Large intestine (tissue), 3 donors: ENCODE results near the gene N4BP2L2. TPM values are rescaled to one million over a fixed set of nuclear protein-coding genes. Genes with fewer than 3 reads are reported as not detected.

Experiments used
- DNase-seq, 2 donors: peaks; one replicate each; pipeline versions ENCODE4 v3.0.0 to v3.0.0-alpha.2; 2013
- H3K27ac ChIP-seq: one replicate; pipeline ENCODE4 v1.5.1; 2013; ENCODE audit warnings: low read length
- H3K27me3 ChIP-seq: 2 replicates; pipeline ENCODE4 v1.6.1; 2013; ENCODE audit warnings: low read length; ENCODE audit not compliant: control insufficient read depth, insufficient read depth
- H3K36me3 ChIP-seq: 2 replicates; pipeline ENCODE4 v1.6.1; 2013; ENCODE audit warnings: low read length; ENCODE audit not compliant: control insufficient read depth, insufficient read depth
- H3K4me1 ChIP-seq: one replicate; pipeline ENCODE4 v1.6.1; 2013; ENCODE audit warnings: low read length; ENCODE audit not compliant: control insufficient read depth, insufficient read depth
- H3K4me3 ChIP-seq: one replicate; pipeline ENCODE4 v1.5.1; 2013; ENCODE audit warnings: low read length
- H3K9me3 ChIP-seq: one replicate; pipeline ENCODE4 v1.6.1; 2013; ENCODE audit warnings: mild to moderate bottlenecking, low read depth, low read length, moderate library complexity; ENCODE audit not compliant: control insufficient read depth
- WGBS: methylation state at CpG from one replicate; pipeline ENCODE4 v1.1.5; 2013; ENCODE audit warnings: low lambda C conversion rate; ENCODE audit not compliant: insufficient coverage; 5-methylcytosine and 5-hydroxymethylcytosine counted together
- polyA plus RNA-seq: library from polyadenylated mRNA; unstranded; fragments of 120-200 nt; gene quantifications from one replicate; pipeline ENCODE4 v1.2.1, GENCODE V29; 2013

Gene N4BP2L2
- polyA plus RNA-seq, 1 donor = 180 TPM

GRCh38 chr13:32473650-32474049 lies 64.9 kb downstream of the N4BP2L2 start:
- Histone ChIP-seq H3K27ac (no peak overlapping the region), H3K27me3 (no peaks in the 10 kb centered on the region), H3K4me1 (no peaks in the 10 kb centered on the region), H3K9me3 (no peaks in the 10 kb centered on the region), H3K36me3 (no peaks in the 10 kb centered on the region), H3K4me3 (no peak overlapping the region)
- no peak for DNase-seq
- no CpG with 5 or more reads among the region's 1 CpG for WGBS

DNA sequence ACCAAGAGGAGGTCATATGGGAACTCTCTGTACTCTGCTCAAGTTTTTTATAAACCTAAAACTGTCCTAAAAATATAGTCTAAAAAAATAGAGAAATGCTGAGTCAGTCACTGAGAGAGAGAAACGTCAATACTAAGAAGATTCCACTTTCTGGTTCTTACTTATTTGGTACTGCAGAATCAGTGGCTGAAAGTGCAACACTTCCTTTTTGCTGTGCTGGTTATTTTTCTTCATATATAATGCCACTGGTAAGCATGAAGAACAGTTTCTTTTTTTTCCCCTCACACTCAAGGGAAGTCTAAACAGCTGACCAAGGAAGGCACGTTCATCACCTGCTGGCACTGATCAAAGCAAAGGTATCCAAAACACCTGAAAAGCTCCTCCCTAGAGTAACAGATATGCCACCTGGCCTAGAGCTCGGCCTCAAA lies 66.4 kb downstream of the N4BP2L2 start:
- H3K36me3 ChIP-seq = no peaks in the 10 kb centered on the region
- H3K27ac ChIP-seq = no peak overlapping the region
- WGBS = 60% methylated on average over 1 of the region's 3 CpGs
- no peak for DNase-seq
- H3K27me3 ChIP-seq = no peaks in the 10 kb centered on the region
- H3K9me3 ChIP-seq = no peaks in the 10 kb centered on the region
- H3K4me1 ChIP-seq = no peaks in the 10 kb centered on the region
- H3K4me3 ChIP-seq = no peak overlapping the region

- Histone ChIP-seq H3K27ac (no peak overlapping the region), H3K4me1 (no peaks in the 10 kb centered on the region), H3K36me3 (no peaks in the 10 kb centered on the region), H3K9me3 (no peaks in the 10 kb centered on the region), H3K4me3 (no peak overlapping the region), H3K27me3 (no peaks in the 10 kb centered on the region)
- no CpG with 5 or more reads among the region's 12 CpGs for WGBS
- no peak for DNase-seq
These were observed 67.2 kb downstream of the N4BP2L2 start for GRCh38 chr13:32471187-32471922.

GRCh38 chr13:32468502-32469142 lies 70.0 kb downstream of the N4BP2L2 start:
- DNase-seq = no peak
- H3K4me1 ChIP-seq = no peaks in the 10 kb centered on the region
- no peaks in the 10 kb centered on the region for H3K36me3 ChIP-seq
- H3K27ac ChIP-seq = no peak overlapping the region
- no peak overlapping the region for H3K4me3 ChIP-seq
- WGBS = no CpG with 5 or more reads among the region's 6 CpGs
- H3K9me3 ChIP-seq = no peaks in the 10 kb centered on the region
- no peaks in the 10 kb centered on the region for H3K27me3 ChIP-seq

GRCh38 chr13:32456591-32456990 lies 82.0 kb downstream of the N4BP2L2 start:
- Histone ChIP-seq H3K4me1 (no peaks in the 10 kb centered on the region), H3K27ac (no peak overlapping the region), H3K9me3 (peaks cover 27% of the 10 kb centered on the region), H3K36me3 (no peaks in the 10 kb centered on the region), H3K27me3 (no peaks in the 10 kb centered on the region), H3K4me3 (no peak overlapping the region)
- WGBS = 100% methylated on average over 1 of the region's 2 CpGs
- DNase-seq = no peak

- no peak overlapping the region for H3K27ac ChIP-seq
- WGBS = no CpG with 5 or more reads among the region's 2 CpGs
- no peaks in the 10 kb centered on the region for H3K36me3 ChIP-seq
- H3K27me3 ChIP-seq = no peaks in the 10 kb centered on the region
- H3K4me1 ChIP-seq = no peaks in the 10 kb centered on the region
- H3K4me3 ChIP-seq = no peak overlapping the region
- peaks cover 27% of the 10 kb centered on the region for H3K9me3 ChIP-seq
- no peak for DNase-seq
These were observed 83.0 kb downstream of the N4BP2L2 start for GRCh38 chr13:32455594-32455903.

DNA sequence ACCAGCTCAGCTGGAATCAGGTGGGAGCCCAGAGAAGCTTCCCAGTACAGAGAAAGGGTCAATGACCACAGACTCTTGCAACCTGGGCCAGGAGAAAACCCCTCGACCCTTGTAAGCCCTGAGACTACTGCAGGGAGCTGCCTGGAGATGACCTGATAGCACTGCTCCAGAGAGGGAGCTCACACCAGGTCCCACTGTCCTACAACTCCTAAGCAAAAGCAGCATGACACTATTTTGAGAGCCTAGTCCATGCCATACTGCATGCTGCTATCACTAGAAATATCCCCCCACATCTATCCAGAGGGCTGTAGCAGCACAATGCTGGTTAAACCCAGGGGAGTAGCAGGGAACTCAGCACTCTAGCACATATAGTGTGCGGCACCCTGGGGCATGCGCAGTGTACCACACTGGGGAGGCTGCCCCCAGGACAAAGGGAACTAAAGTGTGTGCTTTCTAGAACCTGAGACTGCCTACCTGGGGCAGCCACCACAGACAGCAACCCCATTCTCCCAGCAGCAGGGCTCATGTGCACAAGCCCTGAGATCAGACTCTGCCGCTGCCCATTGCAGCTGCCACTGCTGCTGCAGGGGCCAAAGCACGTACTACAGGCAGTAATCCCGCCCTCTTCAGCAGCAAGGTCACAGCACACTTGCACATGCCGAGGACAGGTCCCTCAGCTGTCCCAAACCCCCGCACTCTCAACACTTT lies 83.6 kb downstream of the N4BP2L2 start:
- Histone ChIP-seq H3K4me3 (no peak overlapping the region), H3K4me1 (no peaks in the 10 kb centered on the region), H3K27me3 (no peaks in the 10 kb centered on the region), H3K9me3 (peaks cover 26% of the 10 kb centered on the region), H3K27ac (no peak overlapping the region), H3K36me3 (no peaks in the 10 kb centered on the region)
- WGBS = no CpG with 5 or more reads among the region's 8 CpGs
- no peak for DNase-seq

DNA sequence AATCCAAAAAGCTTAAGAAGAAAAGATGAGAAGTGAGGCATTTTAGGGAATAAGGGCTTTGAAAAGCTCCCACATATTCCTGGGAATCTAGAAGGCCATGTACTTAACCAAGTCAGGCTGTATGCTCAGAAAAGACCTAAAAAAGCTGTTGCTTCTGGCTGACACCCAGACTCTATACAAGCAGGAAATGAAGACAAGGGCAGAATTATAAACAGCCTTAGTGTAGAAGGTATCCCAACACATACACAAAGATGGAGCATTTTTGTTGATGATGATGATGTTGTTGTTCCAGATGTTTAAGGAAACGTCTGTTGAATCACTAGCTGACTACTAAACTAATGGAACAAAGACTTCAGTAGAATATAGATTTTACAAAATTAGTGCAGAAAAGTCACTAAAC lies 84.6 kb downstream of the N4BP2L2 start:
- Histone ChIP-seq H3K27ac (no peak overlapping the region), H3K9me3 (peaks cover 26% of the 10 kb centered on the region), H3K4me3 (no peak overlapping the region), H3K4me1 (no peaks in the 10 kb centered on the region), H3K36me3 (no peaks in the 10 kb centered on the region), H3K27me3 (no peaks in the 10 kb centered on the region)
- no peak for DNase-seq
- WGBS = no CpG with 5 or more reads among the region's 1 CpG

DNA sequence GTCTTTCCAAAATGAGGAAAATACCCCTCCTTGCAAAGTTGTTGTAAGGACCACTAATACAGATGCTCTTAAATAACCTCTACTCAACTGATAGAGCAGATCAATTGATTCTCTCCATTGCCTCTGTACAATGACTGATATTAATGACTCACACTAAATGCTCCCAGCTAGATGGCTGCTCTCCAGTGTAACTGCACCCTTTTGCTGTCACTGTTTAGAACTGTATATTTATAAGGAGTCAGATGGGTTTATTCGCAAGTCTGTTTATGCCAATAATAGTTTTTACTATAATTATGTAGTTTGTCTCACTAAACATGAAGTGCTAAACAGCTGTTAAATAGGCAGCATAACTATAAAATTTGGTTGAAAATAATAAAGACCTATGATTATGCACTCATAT lies 89.6 kb downstream of the N4BP2L2 start:
- DNase-seq = no peak
- Histone ChIP-seq H3K27ac (no peak overlapping the region), H3K4me1 (peaks cover 14% of the 10 kb centered on the region), H3K9me3 (peaks cover 8% of the 10 kb centered on the region), H3K27me3 (no peaks in the 10 kb centered on the region), H3K4me3 (no peak overlapping the region), H3K36me3 (no peaks in the 10 kb centered on the region)
- WGBS = no CpG with 5 or more reads among the region's 1 CpG

DNA sequence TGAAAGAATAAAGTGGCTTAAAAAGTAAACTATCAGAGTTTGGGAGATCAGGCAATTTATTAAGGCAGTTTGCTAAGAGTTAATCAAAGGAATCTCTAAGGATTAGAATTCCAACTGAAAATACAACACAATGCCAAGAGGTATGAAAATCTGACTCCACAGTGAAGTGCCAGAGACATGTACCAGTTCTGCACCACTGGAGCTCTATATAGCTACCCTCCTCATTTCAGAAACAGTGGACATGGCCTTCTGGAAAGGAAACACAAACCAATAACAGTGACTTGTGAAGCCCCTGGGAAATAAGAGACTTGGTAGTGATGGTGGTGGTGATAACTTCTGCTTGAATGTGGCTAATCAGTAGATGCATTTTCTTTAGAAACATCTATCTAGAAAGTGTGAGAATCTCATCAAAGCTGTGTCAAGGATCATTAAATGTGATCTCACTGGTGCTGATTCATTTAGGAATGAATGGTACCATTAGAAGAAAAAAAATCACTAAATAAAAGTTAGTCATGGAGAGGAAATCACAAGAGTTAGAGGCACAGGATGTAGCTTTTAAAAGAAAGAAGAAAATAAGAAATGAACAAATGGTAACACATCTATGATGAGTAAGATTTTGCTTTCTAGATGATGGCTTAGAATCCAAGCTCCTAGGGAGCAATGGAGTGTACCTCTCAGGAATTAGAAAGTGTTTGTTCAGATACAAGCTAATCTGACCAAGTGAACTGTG lies 90.5 kb downstream of the N4BP2L2 start:
- Histone ChIP-seq H3K27ac (no peak overlapping the region), H3K4me1 (peaks cover 14% of the 10 kb centered on the region), H3K36me3 (no peaks in the 10 kb centered on the region), H3K9me3 (peaks cover 8% of the 10 kb centered on the region), H3K27me3 (no peaks in the 10 kb centered on the region), H3K4me3 (no peak overlapping the region)
- no peak for DNase-seq
